Measurements from ENCODE around the gene COPS2.

GRCh38 chr15:49200347-49200746 lies 44.9 kb upstream of the COPS2 start:
- TF ChIP-seq POLR2A (IDR thresholded peaks at IDR 0.05; ENCODE audit: low read length), result no peak
- no peak for TF ChIP-seq GATA1 (IDR thresholded peaks at IDR 0.05; ENCODE audit: low read depth, low read length)
